Fibroblast of mammary gland (primary cell): ENCODE measurements around the gene MGAT3.

Source experiments
- DNase-seq: peaks from one replicate; pipeline ENCODE4 v3.0.0-alpha.2; 2010; ENCODE audit warnings: low read depth
- H3K4me3 ChIP-seq: 2 replicates; pipeline ENCODE4 v1.5.1; 2011; ENCODE audit warnings: low read depth, mild to moderate bottlenecking, low read length, moderate library complexity; ENCODE audit not compliant: control insufficient read depth
- CTCF ChIP-seq: conservative IDR thresholded peaks from 2 replicates; pipeline ENCODE4 v1.5.1; 2011; ENCODE audit warnings: low read depth, low read length, inconsistent platforms; ENCODE audit not compliant: control insufficient read depth, insufficient read depth

The MGAT3 gene

GRCh38 chr22:39466228-39467006 is 9.6 kb downstream of the MGAT3 start:
- DNase-seq: no peak
- TF ChIP-seq CTCF: no peak
- H3K4me3 ChIP-seq: no peak overlapping the region

- DNase-seq: no peak
- TF ChIP-seq CTCF: no peak
- no peak overlapping the region for H3K4me3 ChIP-seq
These were observed 10.6 kb downstream of the MGAT3 start for GRCh38 chr22:39467390-39467895.

- H3K4me3 ChIP-seq: no peak overlapping the region
- no peak for DNase-seq
- TF ChIP-seq CTCF: no peak
These were observed 11.9 kb downstream of the MGAT3 start for GRCh38 chr22:39468487-39469325.

- no peak for TF ChIP-seq CTCF
These were observed 12.5 kb downstream of the MGAT3 start for GRCh38 chr22:39469326-39469680.

GRCh38 chr22:39469681-39470450 is 13.1 kb downstream of the MGAT3 start:
- no peak for DNase-seq
- no peak for TF ChIP-seq CTCF

More at GRCh38 chr22:39469326-39469680, 12.5 kb downstream of the MGAT3 start:
- H3K4me3 ChIP-seq: no peak overlapping the region
- no peak for DNase-seq

GRCh38 chr22:39470451-39471291 is 13.9 kb downstream of the MGAT3 start:
- H3K4me3 ChIP-seq: no peak overlapping the region
- no peak for DNase-seq
- TF ChIP-seq CTCF: no peak

More at GRCh38 chr22:39469681-39470450, 13.1 kb downstream of the MGAT3 start:
- H3K4me3 ChIP-seq: no peak overlapping the region
